K562 (cell line): ENCODE results near the gene APCDD1. TPM values are rescaled to one million over a fixed set of nuclear protein-coding genes. Genes with fewer than 3 reads are reported as not detected.

Source experiments
- CTBP1 ChIP-seq: fragments of 450-650 bp; IDR thresholded peaks from 2 replicates; pipeline ENCODE4 v1.6.1; 2016; ENCODE audit warnings: borderline replicate concordance
- EGR1 ChIP-seq: fragments of 450-650 bp; conservative IDR thresholded peaks from 2 replicates; pipeline ENCODE4 v1.6.1; 2017; ENCODE audit warnings: mild to moderate bottlenecking
- FOXA1 ChIP-seq: fragments of 450-650 bp; IDR thresholded peaks from 2 replicates; pipeline ENCODE4 v1.6.1; 2016; ENCODE audit warnings: mild to moderate bottlenecking, borderline replicate concordance
- HIVEP1 ChIP-seq: fragments of 250-450 bp; sonication (Bioruptor Pico); IDR thresholded peaks from 2 replicates; pipeline ENCODE4 v1.4.0; 2020; ENCODE audit warnings: mild to moderate bottlenecking
- MNT ChIP-seq, 2 experiments: fragments of 450-650 bp; conservative IDR thresholded peaks; 2 replicates each; pipeline ENCODE4 v1.6.1; 2017; ENCODE audit warnings: mild to moderate bottlenecking in 2 of 2, moderate library complexity in 2 of 2
- MYC ChIP-seq, 2 experiments: fragments of 250-450 bp in 1 of 2; sonication (Bioruptor Pico) in 1 of 2; IDR thresholded peaks; 2 replicates each; pipeline versions ENCODE4 v1.5.1 to v1.6.1; 2012 to 2021; ENCODE audit warnings: low read depth in 2 of 2, borderline replicate concordance in 1 of 2, improper control_type of control experiment in 1 of 2, low read length in 1 of 2, mild to moderate bottlenecking in 1 of 2, moderate library complexity in 1 of 2
- NFXL1 ChIP-seq: fragments of 450-650 bp; formaldehyde crosslinking; IDR thresholded peaks from 2 replicates; pipeline ENCODE4 v1.4.0; 2021; ENCODE audit warnings: mild to moderate bottlenecking
- PHF21A ChIP-seq: fragments of 450-650 bp; IDR thresholded peaks from 2 replicates; pipeline ENCODE4 v1.6.1; 2017; ENCODE audit warnings: low read depth, borderline replicate concordance
- POLR2AphosphoS2 ChIP-seq: IDR thresholded peaks from 2 replicates; pipeline ENCODE4 v1.6.1; 2012; ENCODE audit warnings: low read length, improper control_type of control experiment
- SP2 ChIP-seq: IDR thresholded peaks from 2 replicates; pipeline ENCODE4 v1.6.1; 2011; ENCODE audit warnings: mild to moderate bottlenecking, low read depth, low read length, moderate library complexity; ENCODE audit not compliant: poor library complexity, severe bottlenecking; ENCODE audit errors: extremely low read depth
- SRSF1 ChIP-seq: fragments of 200-400 bp; formaldehyde crosslinking; IDR thresholded peaks from 2 replicates; pipeline ENCODE4 v1.6.1; 2017; ENCODE audit warnings: mild to moderate bottlenecking, low read depth, low read length, moderate library complexity
- SUPT5H ChIP-seq: fragments of 450-650 bp; IDR thresholded peaks from 2 replicates; pipeline ENCODE4 v1.6.1; 2016
- ZC3H8 ChIP-seq: fragments of 450-650 bp; IDR thresholded peaks from 2 replicates; pipeline ENCODE4 v1.6.1; 2017
- ZFPM2 ChIP-seq: fragments of 250-450 bp; sonication (Bioruptor Pico); IDR thresholded peaks from 2 replicates; pipeline ENCODE4 v1.5.1; 2022; ENCODE audit warnings: mild to moderate bottlenecking
- ZNF134 ChIP-seq: fragments of 250-450 bp; sonication (Bioruptor Pico); conservative IDR thresholded peaks from 2 replicates; pipeline ENCODE4 v1.4.0; 2020
- ZNF274 ChIP-seq: IDR thresholded peaks from 2 replicates; pipeline ENCODE4 v1.6.1; 2011; ENCODE audit warnings: low read depth, mild to moderate bottlenecking, low read length, moderate library complexity, borderline replicate concordance
- ZNF282 ChIP-seq: sonication (generic); formaldehyde crosslinking; IDR thresholded peaks from 2 replicates; pipeline ENCODE4 v1.8.1; 2023; ENCODE audit warnings: missing genetic modification reagents
- ZNF507 ChIP-seq: conservative IDR thresholded peaks from 2 replicates; pipeline ENCODE4 v1.6.1; 2017; ENCODE audit warnings: missing genetic modification characterization, missing compliant biosample characterization
- ZNF589 ChIP-seq: fragments of 200-800 bp; sonication (Bioruptor generic); IDR thresholded peaks from 2 replicates; pipeline ENCODE4 v1.6.1; 2016; ENCODE audit warnings: low read depth, missing genetic modification characterization, missing compliant biosample characterization
- polyA plus RNA-seq, 8 experiments: library from polyadenylated mRNA; depleted of rRNA in 4 of 8; stranded (reverse) in 5 of 8; unstranded in 3 of 8; fragments of >200 nt; fragmentation: Nextera tagmentation in 2 of 8; fragmentation: Illumina TruSeq in 1 of 8; extraction: Ambion mirVana in 2 of 8; extraction: Trizol in 1 of 8; gene quantifications; 2 replicates each; pipeline versions ENCODE4 v1.2.1 to v1.2.3, GENCODE V29; 2011 to 2014; ENCODE audit warnings: inconsistent platforms in 1 of 8, missing spikeins in 1 of 8
- total RNA-seq, 7 experiments: library from RNA; depleted of rRNA in 6 of 7; stranded (reverse); fragments of >200 nt in 6 of 7; fragmentation: Illumina TruSeq in 2 of 7; extraction: Trizol in 2 of 7; gene quantifications; 2 replicates each; pipeline versions ENCODE4 v1.2.1 to v1.2.3, GENCODE V29; 2011 to 2021; ENCODE audit warnings: low replicate concordance in 1 of 7
- TF ChIP-seq, protein P1 (sequence below): fragments of 250-450 bp; sonication (Bioruptor Pico); IDR thresholded peaks from 2 replicates; pipeline ENCODE4 v1.5.0; 2021; ENCODE audit warnings: mild to moderate bottlenecking, borderline replicate concordance
- TF ChIP-seq, protein P2 (sequence below): fragments of 250-450 bp; sonication (Bioruptor Pico); IDR thresholded peaks from 2 replicates; pipeline ENCODE4 v1.8.0; 2022; ENCODE audit warnings: inconsistent platforms
- TF ChIP-seq, protein P3 (sequence below): IDR thresholded peaks from 2 replicates; pipeline ENCODE4 v1.6.1; 2014; ENCODE audit warnings: antibody characterized with exemption

APCDD1 gene
- total and polyA plus RNA-seq, 9 of the 15 experiments (the other 6 are each of a cell fraction or from before 2014, with no cell fraction given), result 0.07 TPM; not detected in 8

DNA sequence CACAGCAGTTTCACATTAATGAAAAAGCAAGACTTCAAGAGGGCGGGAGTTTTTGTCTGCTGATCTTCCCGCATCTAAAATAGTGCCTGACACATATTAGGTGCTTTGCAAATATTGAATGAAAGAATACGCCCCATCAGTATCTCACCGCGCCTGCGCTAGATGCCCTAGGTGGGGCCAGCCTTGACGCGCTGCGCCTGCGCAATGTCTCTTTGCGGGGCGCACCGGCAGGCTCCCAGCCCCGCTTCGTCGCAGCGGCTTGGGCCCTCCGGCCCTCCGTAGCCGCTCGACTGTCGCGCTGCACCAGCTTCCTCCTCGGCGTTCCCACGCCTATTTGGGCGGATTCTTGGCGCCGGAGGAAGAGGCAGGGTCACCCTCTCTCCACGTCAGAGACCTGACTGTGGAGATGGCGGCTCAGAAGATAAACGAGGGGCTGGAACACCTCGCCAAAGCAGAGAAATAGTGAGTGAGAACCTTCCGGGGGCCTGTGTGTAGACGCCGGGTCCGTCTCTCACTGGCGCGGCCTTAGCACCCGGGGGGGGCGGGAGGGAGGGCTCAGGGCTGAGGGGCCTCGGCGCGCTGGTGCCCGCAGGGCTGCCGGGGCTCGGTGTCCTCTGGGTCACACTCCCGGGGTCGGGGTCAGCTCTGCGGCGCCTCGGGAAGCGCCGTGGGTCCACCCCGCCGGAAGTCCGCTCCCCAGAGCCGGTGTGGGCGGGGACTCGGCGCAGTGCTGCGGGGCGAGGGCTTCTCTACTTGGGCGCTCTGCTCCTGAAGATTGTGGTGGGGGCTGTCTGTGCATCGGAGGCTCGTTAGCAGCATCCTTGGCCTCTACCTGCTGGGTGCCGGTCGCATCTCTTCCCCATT, 71.5 kb downstream of the APCDD1 start, which contains the start of gene NAPG (continued):
- peak; percentile 68 to 80; a peak in 3 of 4 replicates for TF ChIP-seq MNT (conservative IDR thresholded peaks at IDR 0.05)
- TF ChIP-seq ZNF589 (CRISPR knock-in tag), result peak; percentile 22; the same call in 1 of the 2 replicates
- no peak for TF ChIP-seq SP2
- TF ChIP-seq, protein P1, sequence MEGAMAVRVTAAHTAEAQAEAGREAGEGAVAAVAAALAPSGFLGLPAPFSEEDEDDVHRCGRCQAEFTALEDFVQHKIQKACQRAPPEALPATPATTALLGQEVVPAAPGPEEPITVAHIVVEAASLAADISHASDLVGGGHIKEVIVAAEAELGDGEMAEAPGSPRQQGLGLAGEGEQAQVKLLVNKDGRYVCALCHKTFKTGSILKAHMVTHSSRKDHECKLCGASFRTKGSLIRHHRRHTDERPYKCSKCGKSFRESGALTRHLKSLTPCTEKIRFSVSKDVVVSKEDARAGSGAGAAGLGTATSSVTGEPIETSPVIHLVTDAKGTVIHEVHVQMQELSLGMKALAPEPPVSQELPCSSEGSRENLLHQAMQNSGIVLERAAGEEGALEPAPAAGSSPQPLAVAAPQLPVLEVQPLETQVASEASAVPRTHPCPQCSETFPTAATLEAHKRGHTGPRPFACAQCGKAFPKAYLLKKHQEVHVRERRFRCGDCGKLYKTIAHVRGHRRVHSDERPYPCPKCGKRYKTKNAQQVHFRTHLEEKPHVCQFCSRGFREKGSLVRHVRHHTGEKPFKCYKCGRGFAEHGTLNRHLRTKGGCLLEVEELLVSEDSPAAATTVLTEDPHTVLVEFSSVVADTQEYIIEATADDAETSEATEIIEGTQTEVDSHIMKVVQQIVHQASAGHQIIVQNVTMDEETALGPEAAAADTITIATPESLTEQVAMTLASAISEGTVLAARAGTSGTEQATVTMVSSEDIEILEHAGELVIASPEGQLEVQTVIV (CRISPR knock-in tag), result peak; percentile 63; the same call in 1 of the 2 replicates
- TF ChIP-seq HIVEP1 (CRISPR knock-in tag), result no peak
- peak; percentile 57; the same call in 1 of the 2 replicates for TF ChIP-seq MYC (IDR thresholded peaks at IDR 0.05; ENCODE audit: low read depth, low read length)
- no peak for TF ChIP-seq MYC (CRISPR knock-in tag; IDR thresholded peaks at IDR 0.05; ENCODE audit: borderline replicate concordance, low read depth)
- peak; percentile 18; the same call in 1 of the 2 replicates for TF ChIP-seq EGR1
- peak; percentile 83; the same call in 1 of the 2 replicates for TF ChIP-seq PHF21A
- TF ChIP-seq ZC3H8, result no peak
- no peak for TF ChIP-seq FOXA1
- TF ChIP-seq, protein P2, sequence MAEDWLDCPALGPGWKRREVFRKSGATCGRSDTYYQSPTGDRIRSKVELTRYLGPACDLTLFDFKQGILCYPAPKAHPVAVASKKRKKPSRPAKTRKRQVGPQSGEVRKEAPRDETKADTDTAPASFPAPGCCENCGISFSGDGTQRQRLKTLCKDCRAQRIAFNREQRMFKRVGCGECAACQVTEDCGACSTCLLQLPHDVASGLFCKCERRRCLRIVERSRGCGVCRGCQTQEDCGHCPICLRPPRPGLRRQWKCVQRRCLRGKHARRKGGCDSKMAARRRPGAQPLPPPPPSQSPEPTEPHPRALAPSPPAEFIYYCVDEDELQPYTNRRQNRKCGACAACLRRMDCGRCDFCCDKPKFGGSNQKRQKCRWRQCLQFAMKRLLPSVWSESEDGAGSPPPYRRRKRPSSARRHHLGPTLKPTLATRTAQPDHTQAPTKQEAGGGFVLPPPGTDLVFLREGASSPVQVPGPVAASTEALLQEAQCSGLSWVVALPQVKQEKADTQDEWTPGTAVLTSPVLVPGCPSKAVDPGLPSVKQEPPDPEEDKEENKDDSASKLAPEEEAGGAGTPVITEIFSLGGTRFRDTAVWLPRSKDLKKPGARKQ (CRISPR knock-in tag), result no peak
- no peak for TF ChIP-seq NFXL1 (CRISPR knock-in tag)
- no peak for TF ChIP-seq ZFPM2 (CRISPR knock-in tag)
- no peak for TF ChIP-seq ZNF282 (CRISPR knock-in tag)
- no peak for TF ChIP-seq ZNF134 (CRISPR knock-in tag)
- no peak for TF ChIP-seq SRSF1
- TF ChIP-seq ZNF274, result no peak
- no peak for TF ChIP-seq POLR2AphosphoS2
- TF ChIP-seq, protein P3, sequence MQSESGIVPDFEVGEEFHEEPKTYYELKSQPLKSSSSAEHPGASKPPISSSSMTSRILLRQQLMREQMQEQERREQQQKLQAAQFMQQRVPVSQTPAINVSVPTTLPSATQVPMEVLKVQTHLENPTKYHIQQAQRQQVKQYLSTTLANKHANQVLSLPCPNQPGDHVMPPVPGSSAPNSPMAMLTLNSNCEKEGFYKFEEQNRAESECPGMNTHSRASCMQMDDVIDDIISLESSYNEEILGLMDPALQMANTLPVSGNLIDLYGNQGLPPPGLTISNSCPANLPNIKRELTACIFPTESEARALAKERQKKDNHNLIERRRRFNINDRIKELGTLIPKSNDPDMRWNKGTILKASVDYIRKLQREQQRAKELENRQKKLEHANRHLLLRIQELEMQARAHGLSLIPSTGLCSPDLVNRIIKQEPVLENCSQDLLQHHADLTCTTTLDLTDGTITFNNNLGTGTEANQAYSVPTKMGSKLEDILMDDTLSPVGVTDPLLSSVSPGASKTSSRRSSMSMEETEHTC, result no peak
- TF ChIP-seq CTBP1, result peak; percentile 92
- no peak for TF ChIP-seq ZNF507 (tag)
- peak; percentile 77 for TF ChIP-seq SUPT5H
